HepG2 (cell line): ENCODE data around the gene DCTN2. TPM values are rescaled to one million over a fixed set of nuclear protein-coding genes. Genes with fewer than 3 reads are reported as not detected.
"Not testable (repeated sequence)": the region's sequence is repeated elsewhere in the genome, so short reads cannot be mapped to it uniquely, and the experiment has no call there.

Experiments
- ATAC-seq: fragments of 200-7000 bp; cut with Tn5 transposase; 3 replicates; pipeline ENCODE4 v1.9.1; 2020; ENCODE audit warnings: mild to moderate bottlenecking, moderate library complexity
- BruUV-seq: library from RNA; stranded (reverse); fragments of 400-500 nt; replicated peaks from 2 replicates; lab custom pipeline; 2021; lab: Mats Ljungman, UMichigan
- CTCF ChIA-PET: fragments of 300-600 bp; formaldehyde crosslinking; extraction: SDS; loops from one replicate; lab custom pipeline; 2021; ENCODE audit warnings: low total read pairs, inconsistent platforms, low intra/inter-chr PET ratio; lab: Yijun Ruan, JAX
- POLR2A ChIA-PET: fragments of 350-600 bp; sonication (Branson Sonifier 250); formaldehyde crosslinking; loops from one replicate; lab custom pipeline; 2020; ENCODE audit warnings: antibody characterized with exemption, inconsistent platforms; lab: Yijun Ruan, JAX
- DNase-seq: peaks from one replicate; pipeline ENCODE4 v3.0.0-alpha.2; 2015; ENCODE audit warnings: low spot score
- FAIRE-seq: peaks from 3 replicates; lab custom pipeline; 2011; peaks lifted over from hg19 to GRCh38; lab: Jason Lieb, UNC
- H2AFZ ChIP-seq: one replicate; pipeline ENCODE4 v1.6.1; 2011; ENCODE audit warnings: low read length, inconsistent platforms
- H3K27ac ChIP-seq: fragments of 300-600 bp; 3 replicates; pipeline ENCODE4 v1.8.0; 2011; ENCODE audit warnings: mixed run types, mild to moderate bottlenecking, mixed read lengths, low read length, inconsistent platforms; ENCODE audit not compliant: insufficient read depth; ENCODE audit errors: extremely low read length
- H3K27me3 ChIP-seq, 2 experiments: fragments of 200-600 bp in 1 of 2; 2 replicates in 1 of 2; 3 replicates in 1 of 2; pipeline versions ENCODE4 v1.6.0 to v1.8.0; 2011; ENCODE audit warnings: low read length in 2 of 2, mild to moderate bottlenecking in 2 of 2, moderate library complexity in 2 of 2, inconsistent platforms in 1 of 2; ENCODE audit not compliant: insufficient read depth in 2 of 2, control insufficient read depth in 1 of 2
- H3K36me3 ChIP-seq, 2 experiments: fragments of 200-600 bp in 1 of 2; replicated peaks in 1 of 2; 2 replicates in 1 of 2; 3 replicates in 1 of 2; pipeline versions ENCODE4 v1.5.1 to v1.8.0; 2011; ENCODE audit warnings: low read length in 2 of 2, inconsistent platforms in 1 of 2; ENCODE audit not compliant: insufficient read depth in 2 of 2, control insufficient read depth in 1 of 2
- H3K4me1 ChIP-seq: 2 replicates; pipeline ENCODE4 v1.5.1; 2012; ENCODE audit warnings: low read length, inconsistent platforms; ENCODE audit not compliant: insufficient read depth
- H3K4me2 ChIP-seq: 2 replicates; pipeline ENCODE4 v1.6.0; 2011; ENCODE audit warnings: low read depth, low read length, inconsistent platforms
- H3K4me3 ChIP-seq, 3 experiments: fragments of 200-600 bp in 1 of 3; sonication (generic), shearing (Covaris generic) in 1 of 3; replicated peaks in 1 of 3; 2 replicates each; pipeline ENCODE4 v1.5.1; 2011 to 2016; ENCODE audit warnings: low read length in 3 of 3, inconsistent platforms in 2 of 3, low read depth in 2 of 3, mild to moderate bottlenecking in 2 of 3, control low read depth in 1 of 3, mixed read lengths in 1 of 3; ENCODE audit not compliant: insufficient read depth in 1 of 3
- H3K79me2 ChIP-seq: one replicate; pipeline ENCODE4 v1.6.1; 2011; ENCODE audit warnings: low read length, inconsistent platforms; ENCODE audit not compliant: insufficient read depth
- H3K9ac ChIP-seq: 2 replicates; pipeline ENCODE4 v1.6.0; 2011; ENCODE audit warnings: mild to moderate bottlenecking, low read depth, low read length, inconsistent platforms; ENCODE audit not compliant: insufficient read depth
- H3K9me3 ChIP-seq: 2 replicates; pipeline ENCODE4 v1.5.1; 2012; ENCODE audit warnings: mild to moderate bottlenecking, low read length
- H4K20me1 ChIP-seq: 2 replicates; pipeline ENCODE4 v1.6.0; 2011; ENCODE audit warnings: inconsistent platforms, mild to moderate bottlenecking, low read length, moderate library complexity; ENCODE audit not compliant: insufficient read depth
- BORCS8-MEF2B ChIP-seq: sonication (generic); formaldehyde crosslinking; IDR thresholded peaks from 2 replicates; pipeline ENCODE4 v1.8.0; 2022; ENCODE audit warnings: mild to moderate bottlenecking, missing genetic modification reagents
- MAZ ChIP-seq, 2 experiments: sonication (generic) in 1 of 2; formaldehyde crosslinking in 1 of 2; IDR thresholded peaks; 2 replicates each; pipeline versions ENCODE4 v1.5.0 to v1.6.1; 2012 to 2020; ENCODE audit warnings: low read depth in 2 of 2, mild to moderate bottlenecking in 2 of 2, borderline replicate concordance in 1 of 2, improper control_type of control experiment in 1 of 2, low read length in 1 of 2, missing genetic modification reagents in 1 of 2, moderate library complexity in 1 of 2
- NFATC3 ChIP-seq: sonication (generic); formaldehyde crosslinking; IDR thresholded peaks from 2 replicates; pipeline ENCODE4 v1.5.1; 2020; ENCODE audit warnings: mild to moderate bottlenecking, missing genetic modification reagents
- NFRKB ChIP-seq: fragments of 450-650 bp; IDR thresholded peaks from 2 replicates; pipeline ENCODE4 v1.6.1; 2017
- NR3C1 ChIP-seq: sonication (generic); formaldehyde crosslinking; IDR thresholded peaks from 2 replicates; pipeline ENCODE4 v1.4.0; 2020; ENCODE audit warnings: missing genetic modification reagents
- RBFOX2 ChIP-seq: fragments of 200-400 bp; formaldehyde crosslinking; IDR thresholded peaks from 2 replicates; pipeline ENCODE4 v1.6.1; 2017; ENCODE audit warnings: low read depth, mild to moderate bottlenecking, low read length
- SAP130 ChIP-seq: IDR thresholded peaks from 2 replicates; pipeline ENCODE4 v1.6.1; 2016; ENCODE audit warnings: low read depth
- ZNF335 ChIP-seq: sonication (generic); formaldehyde crosslinking; IDR thresholded peaks from 2 replicates; pipeline ENCODE4 v1.4.0; 2020; ENCODE audit warnings: missing genetic modification reagents
- ZNF749 ChIP-seq: sonication (generic); formaldehyde crosslinking; IDR thresholded peaks from 2 replicates; pipeline ENCODE4 v1.8.0; 2022; ENCODE audit warnings: mild to moderate bottlenecking, missing genetic modification reagents, moderate library complexity, borderline replicate concordance
- WGBS: methylation state at CpG from one replicate; pipeline ENCODE4 v1.1.6; 2017; ENCODE audit warnings: low lambda C conversion rate; 5-methylcytosine and 5-hydroxymethylcytosine counted together
- in situ Hi-C: cut with HindIII; loops from 2 replicates; pipeline ENCODE4 v1.10.0; 2017; ENCODE audit warnings: low pct_unique_long_range_greater_than_20kb; ENCODE audit not compliant: extremely low pct_ligation_motif_present
- intact Hi-C: fragments of 100-400 bp; cut with micrococcal nuclease; formaldehyde crosslinking; loops from one replicate; pipeline ENCODE4 v1.10.0; 2022; ENCODE audit not compliant: unreplicated experiment
- polyA plus RNA-seq, 8 experiments: library from polyadenylated mRNA; depleted of rRNA in 3 of 8; stranded (reverse) in 7 of 8; unstranded in 1 of 8; fragments of >200 nt; fragmentation: Illumina TruSeq in 4 of 8; extraction: Trizol in 4 of 8; gene quantifications; 2 replicates each; pipeline versions ENCODE4 v1.2.1 to v1.2.3, GENCODE V29; 2011 to 2016; ENCODE audit warnings: low read depth in 4 of 8, missing spikeins in 1 of 8, mixed read lengths in 1 of 8; ENCODE audit not compliant: insufficient read depth in 1 of 8
- total RNA-seq, 5 experiments: library from RNA; depleted of rRNA; stranded (reverse); fragments of >200 nt; fragmentation: Illumina TruSeq; extraction: Trizol; gene quantifications; 2 replicates each; pipeline ENCODE4 v1.2.3, GENCODE V29; 2016; ENCODE audit warnings: low read depth in 1 of 5

Gene DCTN2
- total and polyA plus RNA-seq, 2 of the 13 experiments (the other 11 are each of a cell fraction or from before 2014, with no cell fraction given): 72.0 to 77.4 TPM

- H3K9me3 ChIP-seq, ATAC-seq, H3K79me2 ChIP-seq, H2AFZ ChIP-seq, BruUV-seq, H3K9ac ChIP-seq, H3K27ac ChIP-seq, CTCF ChIA-PET, FAIRE-seq, intact Hi-C loops, POLR2A ChIA-PET, H4K20me1 ChIP-seq, H3K4me3 ChIP-seq, H3K4me2 ChIP-seq, in situ Hi-C loops, DNase-seq, H3K27me3 ChIP-seq: not testable (repeated sequence)
- TF ChIP-seq RBFOX2: peak; percentile 56
- Histone ChIP-seq H3K4me1 (peaks cover 13% of the 10 kb centered on the region), H3K36me3 (peaks cover 23 to 49% of the 10 kb centered on the region in 2 experiments)
- 99% methylated on average over 18 of the region's 48 CpGs for WGBS
Measured at GRCh38 chr12:57495051-57495701, 51.8 kb downstream of the DCTN2 start.

- peak; percentile 88 for FAIRE-seq
- peak; percentile 44 for DNase-seq
- in situ Hi-C loops: no loop called here
- no peak overlapping the region for H3K4me3 ChIP-seq
- peak overlapping the region; percentile 1 for H3K27ac ChIP-seq
- peaks cover 28% of the 10 kb centered on the region for H3K4me1 ChIP-seq
- peaks cover 8% of the 10 kb centered on the region for H4K20me1 ChIP-seq
- H3K27me3 ChIP-seq: peaks cover 0 to 4% of the 10 kb centered on the region in 2 experiments; a peak in 1 of 5 replicates
- 86% methylated on average over 15 of the region's 15 CpGs for WGBS
- H2AFZ ChIP-seq: no peak overlapping the region
- CTCF ChIA-PET: interaction anchor here (1.1 kb wide), 1 partner anchor 131 kb away, joined by 3 read pairs; no protein-coding TSS in a partner anchor
- no peaks in the 10 kb centered on the region for H3K9me3 ChIP-seq
- ATAC-seq: peak; percentile 71
- intact Hi-C loops: no loop called here
- BruUV-seq: TSS peak; percentile 22
- no peak overlapping the region for H3K9ac ChIP-seq
- TF ChIP-seq SAP130 (CRISPR knock-in tag): 0 out of 2 replicates have a peak, but pooled peaks have one; percentile 16
- no peak for TF ChIP-seq ZNF749 (CRISPR knock-in tag)
- no peak for TF ChIP-seq MAZ (IDR thresholded peaks at IDR 0.05; ENCODE audit: borderline replicate concordance, low read depth, low read length)
- no peak for TF ChIP-seq MAZ (CRISPR knock-in tag; IDR thresholded peaks at IDR 0.05; ENCODE audit: low read depth)
- TF ChIP-seq ZNF335 (CRISPR knock-in tag): no peak
- TF ChIP-seq NFRKB: no peak
- no peak for TF ChIP-seq NR3C1 (CRISPR knock-in tag)
- TF ChIP-seq NFATC3 (CRISPR knock-in tag): no peak
- TF ChIP-seq BORCS8-MEF2B (CRISPR knock-in tag): no peak
- H3K79me2 ChIP-seq: peaks cover 23% of the 10 kb centered on the region
- no peak overlapping the region for H3K4me2 ChIP-seq
- H3K36me3 ChIP-seq: peaks cover 19 to 39% of the 10 kb centered on the region in 2 experiments
- POLR2A ChIA-PET: interaction anchor here (0.8 to 3.4 kb wide), 3 partner anchors 10 to 36 kb away, joined by 3 to 15 read pairs (median 4); partner anchors contain the start of genes DDIT3 and INHBE
Measured at GRCh38 chr12:57491393-57492280, 55.4 kb downstream of the DCTN2 start.
